Endothelial cell of umbilical vein (primary cell): Measurements from ENCODE around the gene VSTM2B.

Source experiments
- CTCF ChIP-seq, 2 donors: IDR thresholded peaks; 1 replicate in 1 of 2; 2 replicates in 1 of 2; pipeline ENCODE4 v1.5.1; 2011; ENCODE audit warnings: low read length in 2 of 2, mild to moderate bottlenecking in 2 of 2, moderate library complexity in 2 of 2, control low read depth in 1 of 2, inconsistent platforms in 1 of 2, low read depth in 1 of 2; ENCODE audit not compliant: insufficient read depth in 1 of 2; ENCODE audit errors: extremely low read depth in 1 of 2
- EZH2 ChIP-seq: IDR thresholded peaks from 2 replicates; pipeline ENCODE4 v1.6.1; 2012; ENCODE audit warnings: borderline replicate concordance, low read depth, mild to moderate bottlenecking, moderate library complexity, low read length, inconsistent platforms; ENCODE audit not compliant: severe bottlenecking
- FOS ChIP-seq: IDR thresholded peaks from 2 replicates; pipeline ENCODE4 v1.6.1; 2011; ENCODE audit warnings: mild to moderate bottlenecking, low read length, moderate library complexity, borderline replicate concordance; ENCODE audit not compliant: insufficient read depth
- GATA2 ChIP-seq: IDR thresholded peaks from 2 replicates; pipeline ENCODE4 v1.7.0; 2011; ENCODE audit warnings: low read depth, mild to moderate bottlenecking, moderate library complexity, mixed read lengths, low read length; ENCODE audit not compliant: insufficient read length, insufficient read depth
- JUN ChIP-seq: IDR thresholded peaks from 2 replicates; pipeline ENCODE4 v1.6.1; 2011; ENCODE audit warnings: borderline replicate concordance, low read depth; ENCODE audit not compliant: insufficient read length, insufficient read depth
- MAX ChIP-seq: IDR thresholded peaks from 2 replicates; pipeline ENCODE4 v1.6.1; 2011; ENCODE audit not compliant: insufficient read depth, insufficient read length
- MYC ChIP-seq: IDR thresholded peaks from one replicate; pipeline ENCODE4 v1.6.1; 2011; ENCODE audit warnings: mild to moderate bottlenecking, low read depth, low read length
- POLR2A ChIP-seq: IDR thresholded peaks from 2 replicates; pipeline ENCODE4 v1.6.1; 2012; ENCODE audit warnings: low read depth, mild to moderate bottlenecking, control low read depth, low read length
- POLR2AphosphoS5 ChIP-seq: IDR thresholded peaks from 2 replicates; pipeline ENCODE4 v1.6.1; 2012; ENCODE audit warnings: low read depth, mild to moderate bottlenecking, control low read depth, low read length, moderate library complexity; ENCODE audit not compliant: insufficient read depth

GRCh38 chr19:29588095-29588494, 62.3 kb downstream of the VSTM2B start:
- TF ChIP-seq POLR2AphosphoS5 (no peak), CTCF (IDR thresholded peaks at IDR 0.05; ENCODE audit: extremely low read depth in 1 of 2, insufficient read depth in 1 of 2, low read depth in 1 of 2, low read length in 2 of 2) (no peak), EZH2 (no peak), MAX (no peak), POLR2A (no peak), JUN (no peak), GATA2 (no peak), FOS (no peak), MYC (no peak)
